ENCODE data around the gene FSTL4. TPM values are rescaled to one million over a fixed set of nuclear protein-coding genes. Genes with fewer than 3 reads are reported as not detected.

The FSTL4 gene
- total and polyA plus RNA-seq, 2 of the 4 experiments (the other 2 are of a cell fraction) = 0.18 TPM; not detected in 1

DNA sequence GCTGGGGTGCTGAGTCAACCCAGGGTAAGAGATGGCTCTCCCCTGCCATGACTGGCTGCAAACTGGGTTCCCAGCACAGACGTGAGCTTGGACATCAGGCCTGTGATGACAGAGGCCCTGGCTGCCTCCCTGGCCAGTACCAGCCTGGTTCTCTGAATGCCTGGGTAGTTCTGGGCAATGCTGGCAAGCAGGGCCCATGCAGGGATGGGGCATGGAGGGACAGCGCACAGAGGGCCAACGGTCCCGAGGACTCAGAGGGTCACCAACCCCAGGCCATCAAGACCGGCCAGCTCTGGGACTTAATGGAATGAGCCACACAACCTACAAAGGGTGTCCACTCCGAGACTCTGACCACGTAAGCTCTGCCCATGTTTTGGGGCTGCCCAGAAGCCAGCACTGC lies 241.4 kb downstream of the FSTL4 start:
- no peak for ATAC-seq (ENCODE audit: low read depth)
- dilution Hi-C loops (cut with HindIII; ENCODE audit: low sequenced_read_pairs, unreplicated experiment) (no loop called here), in situ Hi-C loops (cut with MboI; ENCODE audit: low sequenced_read_pairs) (no loop called here), intact Hi-C loops (cut with micrococcal nuclease) (no loop called here)
- Histone ChIP-seq H3K18ac (ENCODE audit: low read depth, low read length) (no peak overlapping the region), H3K4ac (ENCODE audit: low read depth, low read length) (no peak overlapping the region), H4K8ac (ENCODE audit: low read depth in 2 of 2, low read length in 2 of 2) (no peak overlapping the region), H3K14ac (replicated peaks; ENCODE audit: low read depth, low read length) (no peak overlapping the region), H3K4me2 (ENCODE audit: low read depth, low read length) (no peak overlapping the region), H4K5ac (ENCODE audit: low read depth, low read length) (no peak overlapping the region), H3K27me3 (ENCODE audit: control insufficient read depth, insufficient read depth, low read length) (peaks cover 6% of the 10 kb centered on the region; the same call in 1 of the 2 replicates), H2AFZ (replicated peaks; ENCODE audit: low read length, poor library complexity) (peak overlapping the region; percentile 28), H3K4me1 (ENCODE audit: control insufficient read depth, insufficient read depth, low read length) (no peaks in the 10 kb centered on the region), H3K9me1 (ENCODE audit: insufficient read depth, low read length) (no peaks in the 10 kb centered on the region), H4K91ac (ENCODE audit: insufficient read depth, low read depth, low read length) (no peak overlapping the region), H3K23ac (ENCODE audit: low read depth, low read length) (no peak overlapping the region), H2BK15ac (ENCODE audit: low read depth, low read length) (no peak overlapping the region), H3K56ac (ENCODE audit: extremely low read depth, insufficient read depth, low read length) (no peak overlapping the region), H3K79me1 (ENCODE audit: low read depth in 1 of 2, low read length in 2 of 2) (no peaks in the 10 kb centered on the region), H3K4me3 (ENCODE audit: insufficient read depth, low read depth, low read length) (no peak overlapping the region), H2BK20ac (ENCODE audit: low read depth, low read length) (no peak overlapping the region), H3K36me3 (ENCODE audit: control insufficient read depth, insufficient read depth, low read length) (no peaks in the 10 kb centered on the region), H2BK5ac (ENCODE audit: low read depth, low read length, poor library complexity, severe bottlenecking) (no peak overlapping the region), H2BK120ac (ENCODE audit: low read depth, low read length) (no peak overlapping the region), H3K9ac (ENCODE audit: low read depth, low read length) (no peak overlapping the region), H3K9me3 (ENCODE audit: control insufficient read depth, insufficient read depth, low read length) (no peaks in the 10 kb centered on the region), H3K27ac (ENCODE audit: insufficient read depth, low read length) (no peak overlapping the region), H4K20me1 (ENCODE audit: insufficient read depth, low read length) (no peaks in the 10 kb centered on the region), H2AK5ac (ENCODE audit: low read depth, low read length) (no peak overlapping the region), H2AK9ac (replicated peaks; ENCODE audit: low read depth, low read length, poor library complexity) (no peak overlapping the region)
- TF ChIP-seq RAD21 (IDR thresholded peaks at IDR 0.05; ENCODE audit: low read length) (no peak), POLR2A (IDR thresholded peaks at IDR 0.05; ENCODE audit: low read depth, low read length) (no peak), CEBPB (IDR thresholded peaks at IDR 0.05; ENCODE audit: low read depth, low read length) (no peak), RCOR1 (IDR thresholded peaks at IDR 0.05; ENCODE audit: insufficient replicate concordance, low read length) (no peak), SMC3 (IDR thresholded peaks at IDR 0.05; ENCODE audit: low read depth, low read length) (no peak), CTCF (conservative IDR thresholded peaks at IDR 0.05; ENCODE audit: low read depth, low read length) (no peak), MAFK (IDR thresholded peaks at IDR 0.05; ENCODE audit: low read depth, low read length) (no peak), NFE2L2 (IDR thresholded peaks at IDR 0.05; ENCODE audit: low read depth, low read length) (no peak), MXI1 (IDR thresholded peaks at IDR 0.05; ENCODE audit: borderline replicate concordance, low read depth, low read length) (no peak), CHD1 (IDR thresholded peaks at IDR 0.05; ENCODE audit: low read depth, low read length) (no peak), MAZ (IDR thresholded peaks at IDR 0.05; ENCODE audit: borderline replicate concordance, low read depth, low read length) (no peak), FOS (IDR thresholded peaks at IDR 0.05; ENCODE audit: low read depth, low read length) (no peak)
- TF ChIP-seq, protein P1, sequence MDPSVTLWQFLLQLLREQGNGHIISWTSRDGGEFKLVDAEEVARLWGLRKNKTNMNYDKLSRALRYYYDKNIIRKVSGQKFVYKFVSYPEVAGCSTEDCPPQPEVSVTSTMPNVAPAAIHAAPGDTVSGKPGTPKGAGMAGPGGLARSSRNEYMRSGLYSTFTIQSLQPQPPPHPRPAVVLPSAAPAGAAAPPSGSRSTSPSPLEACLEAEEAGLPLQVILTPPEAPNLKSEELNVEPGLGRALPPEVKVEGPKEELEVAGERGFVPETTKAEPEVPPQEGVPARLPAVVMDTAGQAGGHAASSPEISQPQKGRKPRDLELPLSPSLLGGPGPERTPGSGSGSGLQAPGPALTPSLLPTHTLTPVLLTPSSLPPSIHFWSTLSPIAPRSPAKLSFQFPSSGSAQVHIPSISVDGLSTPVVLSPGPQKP (IDR thresholded peaks at IDR 0.05; ENCODE audit: borderline replicate concordance, low read depth, low read length) = no peak
- TF ChIP-seq, protein P2, sequence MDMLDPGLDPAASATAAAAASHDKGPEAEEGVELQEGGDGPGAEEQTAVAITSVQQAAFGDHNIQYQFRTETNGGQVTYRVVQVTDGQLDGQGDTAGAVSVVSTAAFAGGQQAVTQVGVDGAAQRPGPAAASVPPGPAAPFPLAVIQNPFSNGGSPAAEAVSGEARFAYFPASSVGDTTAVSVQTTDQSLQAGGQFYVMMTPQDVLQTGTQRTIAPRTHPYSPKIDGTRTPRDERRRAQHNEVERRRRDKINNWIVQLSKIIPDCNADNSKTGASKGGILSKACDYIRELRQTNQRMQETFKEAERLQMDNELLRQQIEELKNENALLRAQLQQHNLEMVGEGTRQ (IDR thresholded peaks at IDR 0.05; ENCODE audit: low read depth, low read length) = no peak
- DNase-seq = no peak
- CTCF ChIA-PET = no interaction called here
- WGBS, 2 experiments (ENCODE audit: extremely low coverage in 2 of 2, insufficient read length in 1 of 2) = no CpG with 5 or more reads among the region's 7 CpGs
- no TSS peak for BruUV-seq (replicated peaks)
- POLR2A ChIA-PET (ENCODE audit: unreplicated experiment) = no interaction called here

All from IMR-90 (cell line).